Stomach smooth muscle (tissue), 2 donors: ENCODE data around the gene EFEMP1.
"Not testable (repeated sequence)": the region's sequence is repeated elsewhere in the genome, so short reads cannot be mapped to it uniquely, and the experiment has no call there.

Experiments
- H3K27ac ChIP-seq: one replicate; pipeline ENCODE4 v1.7.0; 2013; ENCODE audit warnings: mild to moderate bottlenecking, low read length, inconsistent platforms
- H3K27me3 ChIP-seq, 2 donors: one replicate each; pipeline ENCODE4 v1.7.0; 2013; ENCODE audit warnings: low read length in 2 of 2; ENCODE audit not compliant: insufficient read depth in 2 of 2, control insufficient read depth in 1 of 2
- H3K36me3 ChIP-seq, 2 donors: one replicate each; pipeline ENCODE4 v1.7.0; 2013; ENCODE audit warnings: low read length in 2 of 2; ENCODE audit not compliant: control insufficient read depth in 2 of 2, insufficient read depth in 2 of 2
- H3K4me1 ChIP-seq: one replicate; pipeline ENCODE4 v1.7.0; 2013; ENCODE audit warnings: low read length; ENCODE audit not compliant: control insufficient read depth, insufficient read depth
- H3K4me3 ChIP-seq, 2 donors: one replicate each; pipeline ENCODE4 v1.7.0; 2013; ENCODE audit warnings: low read length in 2 of 2
- H3K9ac ChIP-seq, 2 donors: one replicate each; pipeline ENCODE4 v1.7.0; 2013; ENCODE audit warnings: low read length in 2 of 2, mild to moderate bottlenecking in 1 of 2
- H3K9me3 ChIP-seq, 2 donors: one replicate each; pipeline ENCODE4 v1.7.0; 2013; ENCODE audit warnings: low read length in 2 of 2; ENCODE audit not compliant: control insufficient read depth in 2 of 2
- donor health status: healthy.
- donor health status: Pancreatic carcinoma.

Gene EFEMP1

DNA sequence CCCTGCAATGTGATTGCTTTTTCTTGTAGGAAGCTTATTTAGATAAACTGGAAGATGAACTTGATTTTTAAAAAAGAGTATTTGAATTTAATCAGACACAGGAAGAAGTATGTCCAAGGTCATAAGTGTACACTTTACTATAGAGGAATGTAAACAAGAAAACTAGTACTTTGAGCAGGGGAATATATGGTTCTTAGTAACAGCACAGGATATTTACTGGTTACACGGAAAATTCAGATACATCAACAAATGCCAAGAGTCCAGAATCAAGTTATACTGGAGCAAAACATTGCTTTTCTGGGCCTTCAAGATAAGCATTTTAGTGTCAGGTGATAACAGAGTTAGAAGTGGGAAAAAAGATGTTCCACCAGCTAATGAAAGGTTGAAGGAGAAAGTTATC is 75.5 kb downstream of the EFEMP1 start:
- Histone ChIP-seq H3K27ac (no peak overlapping the region), H3K4me3 (no peak overlapping the region), H3K27me3 (no peaks in the 10 kb centered on the region), H3K9ac (no peak overlapping the region), H3K36me3 (no peaks in the 10 kb centered on the region), H3K9me3 (no peaks in the 10 kb centered on the region), H3K4me1 (no peaks in the 10 kb centered on the region)

DNA sequence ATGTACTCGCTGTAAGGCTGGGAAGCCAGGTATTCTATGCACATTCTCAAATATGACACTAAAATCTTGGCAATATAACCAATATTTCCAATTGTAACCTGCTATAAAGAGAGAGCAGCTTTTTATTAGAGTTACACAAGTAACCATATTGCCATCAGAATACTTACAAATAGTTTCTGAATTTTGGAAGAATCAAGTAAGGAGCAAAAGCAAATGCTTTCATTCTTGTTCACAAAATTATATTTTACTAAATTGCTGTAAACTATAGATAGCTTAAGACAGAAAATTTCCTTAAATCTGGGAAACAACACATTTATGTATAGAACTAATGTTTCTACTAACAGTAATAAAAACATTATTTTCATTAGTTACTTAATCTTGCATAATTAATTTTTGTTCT is 77.2 kb downstream of the EFEMP1 start:
- no peaks in the 10 kb centered on the region for H3K36me3 ChIP-seq
- H3K9me3 ChIP-seq = no peaks in the 10 kb centered on the region
- H3K9ac ChIP-seq = no peak overlapping the region
- no peaks in the 10 kb centered on the region for H3K4me1 ChIP-seq
- H3K27me3 ChIP-seq = no peaks in the 10 kb centered on the region
- H3K4me3 ChIP-seq = no peak overlapping the region
- H3K27ac ChIP-seq = no peak overlapping the region

DNA sequence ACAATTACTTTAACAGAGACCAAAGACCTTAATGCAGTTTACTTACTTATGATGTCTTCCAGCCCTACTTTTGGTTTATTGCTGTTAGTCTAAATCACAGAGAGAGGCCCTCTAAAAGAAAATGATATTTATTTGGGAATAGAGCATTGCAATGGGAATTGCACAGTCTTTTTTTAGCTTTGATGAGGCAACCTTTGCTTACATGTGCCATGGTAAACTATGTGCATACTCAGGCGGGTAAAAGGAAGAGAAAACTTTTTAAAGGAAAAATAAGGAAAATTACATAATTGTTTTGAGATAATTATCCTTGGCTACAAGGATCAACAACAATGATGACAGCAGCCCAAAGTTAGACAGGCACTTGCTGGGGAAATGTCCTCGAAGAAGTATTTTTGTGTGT is 78.6 kb downstream of the EFEMP1 start:
- H3K9me3 ChIP-seq = no peaks in the 10 kb centered on the region
- no peaks in the 10 kb centered on the region for H3K27me3 ChIP-seq
- H3K9ac ChIP-seq = no peak overlapping the region
- H3K4me1 ChIP-seq = no peaks in the 10 kb centered on the region
- H3K36me3 ChIP-seq = no peaks in the 10 kb centered on the region
- H3K4me3 ChIP-seq = no peak overlapping the region
- H3K27ac ChIP-seq = no peak overlapping the region

DNA sequence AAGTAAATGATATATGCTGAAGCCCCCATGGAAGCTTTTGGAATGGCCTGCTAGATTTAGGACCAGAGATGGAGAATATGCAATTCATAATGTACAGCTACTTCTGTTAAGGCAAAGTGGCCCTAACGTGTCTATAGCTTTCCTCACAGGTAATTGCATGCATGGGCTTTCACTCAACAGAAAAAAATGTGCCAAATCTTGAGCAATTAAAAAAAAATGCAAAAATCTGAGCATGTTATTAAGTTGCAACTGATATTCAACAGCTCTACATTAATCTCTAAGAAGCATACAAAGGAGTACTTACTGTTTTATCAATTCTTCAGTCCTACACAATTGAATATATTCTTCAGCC is 79.6 kb downstream of the EFEMP1 start:
- no peak overlapping the region for H3K4me3 ChIP-seq
- H3K9ac ChIP-seq = no peak overlapping the region
- H3K4me1 ChIP-seq = no peaks in the 10 kb centered on the region
- no peaks in the 10 kb centered on the region for H3K36me3 ChIP-seq
- H3K27me3 ChIP-seq = no peaks in the 10 kb centered on the region
- H3K27ac ChIP-seq = no peak overlapping the region
- H3K9me3 ChIP-seq = no peaks in the 10 kb centered on the region

DNA sequence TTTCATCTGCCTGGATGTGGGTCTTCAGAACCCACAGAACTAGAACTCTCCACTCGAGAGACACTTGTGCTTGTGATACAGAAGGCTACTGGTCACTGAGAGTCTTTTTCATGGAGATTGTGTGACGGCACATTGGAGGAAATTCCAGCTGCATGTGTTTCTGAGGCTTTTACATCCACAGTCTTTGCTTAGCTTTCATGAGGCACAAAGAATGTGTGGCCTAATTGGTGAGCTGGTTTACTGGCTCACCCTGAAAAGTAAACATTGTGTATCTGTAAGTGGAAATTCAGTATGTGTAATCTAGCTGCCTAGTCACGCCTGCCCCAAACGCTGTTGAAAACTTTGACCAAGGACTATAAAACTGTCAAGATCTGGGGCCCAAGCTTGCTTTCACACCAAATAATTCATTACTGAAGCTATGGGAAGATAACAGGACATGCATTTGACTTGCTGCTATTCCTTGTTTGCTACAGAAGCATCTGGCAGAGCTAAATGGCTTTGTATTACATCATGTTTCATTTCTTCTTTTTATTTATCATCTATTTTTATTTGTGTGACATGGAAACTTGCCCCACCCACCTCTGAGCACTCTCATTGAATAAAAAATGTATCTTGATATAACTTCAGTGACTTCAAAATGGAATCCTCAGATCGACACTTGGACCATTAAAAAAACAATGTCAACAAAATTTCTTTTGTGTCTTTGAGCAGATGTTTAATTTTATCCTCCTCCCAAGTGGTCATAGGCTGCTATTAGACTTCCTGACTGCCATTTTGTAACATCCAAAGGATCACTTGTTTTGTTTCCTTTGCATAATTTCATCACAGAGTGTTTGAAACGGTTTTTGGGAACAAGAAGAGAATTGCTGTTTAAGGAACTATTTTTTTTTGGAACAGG is 80.2 kb downstream of the EFEMP1 start:
- Histone ChIP-seq H3K27ac (no peak overlapping the region), H3K9me3 (no peaks in the 10 kb centered on the region), H3K27me3 (no peaks in the 10 kb centered on the region), H3K4me3 (no peak overlapping the region), H3K36me3 (no peaks in the 10 kb centered on the region), H3K9ac (no peak overlapping the region), H3K4me1 (no peaks in the 10 kb centered on the region)

DNA sequence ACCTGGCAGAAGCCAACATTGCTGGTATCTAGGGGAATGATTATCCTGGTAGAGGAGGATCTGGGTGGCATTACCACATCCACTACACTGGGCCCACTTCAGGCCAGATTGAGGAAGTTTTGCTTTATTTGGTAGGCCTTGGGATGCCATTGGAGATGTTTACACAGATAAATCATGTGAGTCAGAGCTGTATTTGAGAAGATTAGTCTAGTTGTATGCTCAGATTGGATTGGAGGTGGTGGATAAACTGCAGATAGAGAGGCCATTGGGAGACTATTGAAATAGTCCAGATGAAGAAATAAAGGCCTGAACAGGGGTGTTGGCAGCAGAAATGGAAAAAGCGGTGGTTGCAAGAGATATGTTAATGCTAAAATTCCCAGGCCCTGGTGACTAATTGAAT is 81.5 kb downstream of the EFEMP1 start:
- Histone ChIP-seq H3K36me3 (no peaks in the 10 kb centered on the region), H3K27me3 (no peaks in the 10 kb centered on the region), H3K9ac (no peak overlapping the region), H3K4me3 (no peak overlapping the region), H3K4me1 (no peaks in the 10 kb centered on the region), H3K9me3 (no peaks in the 10 kb centered on the region), H3K27ac (no peak overlapping the region)

DNA sequence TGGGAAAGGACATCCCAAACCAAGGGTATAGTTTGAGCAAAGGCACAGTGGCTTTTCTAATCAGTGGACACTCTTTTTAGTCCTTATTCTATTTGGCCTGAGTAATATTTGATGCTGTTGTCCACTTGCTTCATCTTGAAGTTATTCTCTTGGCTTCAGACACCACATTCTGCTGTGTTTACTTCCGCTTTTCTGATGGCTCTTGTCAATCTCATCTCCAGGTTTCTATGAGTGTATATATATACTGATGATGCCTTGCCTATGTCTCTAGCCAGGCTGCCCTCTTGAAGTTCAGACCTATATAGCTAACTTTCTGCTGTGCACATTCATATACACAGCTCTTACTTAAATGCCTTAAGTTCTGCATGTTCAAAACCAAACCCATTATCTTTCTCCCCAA is 83.1 kb downstream of the EFEMP1 start:
- H3K27ac ChIP-seq = no peak overlapping the region

DNA sequence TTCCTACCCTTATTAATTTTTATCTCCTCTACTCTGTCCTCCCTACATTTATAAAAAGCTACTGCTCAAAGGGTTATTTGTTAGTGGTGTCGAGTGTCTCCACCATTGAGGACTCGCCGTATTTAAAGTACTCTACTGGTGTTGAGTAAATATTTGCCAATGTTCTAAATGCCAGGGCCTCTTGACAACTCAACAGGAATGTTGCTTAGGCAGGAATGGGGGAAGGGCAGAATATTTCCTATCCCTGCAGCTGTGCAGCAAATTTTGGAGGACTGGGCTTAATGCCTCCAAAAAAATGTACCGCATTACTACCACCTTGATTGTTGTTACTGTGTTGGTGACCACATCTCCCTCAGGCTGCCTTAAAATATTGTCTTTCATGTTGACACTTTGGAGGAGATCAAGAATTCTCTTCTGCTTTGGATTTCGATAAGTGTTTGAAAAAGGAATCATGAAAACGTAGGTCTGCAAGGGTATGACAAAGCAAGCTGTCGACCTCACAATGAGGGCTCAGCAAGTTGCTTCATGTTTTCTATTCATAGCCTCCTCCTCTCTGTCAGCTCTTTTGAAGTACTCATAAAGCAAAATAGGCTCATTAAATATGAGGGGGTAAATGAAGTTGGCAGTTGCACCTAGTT is 84.3 kb downstream of the EFEMP1 start:
- Histone ChIP-seq H3K27ac (no peak overlapping the region), H3K9ac (no peak overlapping the region), H3K9me3 (no peaks in the 10 kb centered on the region), H3K27me3 (no peaks in the 10 kb centered on the region), H3K4me1 (no peaks in the 10 kb centered on the region), H3K36me3 (no peaks in the 10 kb centered on the region), H3K4me3 (no peak overlapping the region)

More for the DNA sequence above, 83.1 kb downstream of the EFEMP1 start:
- Histone ChIP-seq H3K4me3 (no peak overlapping the region), H3K27me3 (no peaks in the 10 kb centered on the region), H3K9ac (no peak overlapping the region), H3K9me3 (no peaks in the 10 kb centered on the region), H3K4me1 (no peaks in the 10 kb centered on the region), H3K36me3 (no peaks in the 10 kb centered on the region)

DNA sequence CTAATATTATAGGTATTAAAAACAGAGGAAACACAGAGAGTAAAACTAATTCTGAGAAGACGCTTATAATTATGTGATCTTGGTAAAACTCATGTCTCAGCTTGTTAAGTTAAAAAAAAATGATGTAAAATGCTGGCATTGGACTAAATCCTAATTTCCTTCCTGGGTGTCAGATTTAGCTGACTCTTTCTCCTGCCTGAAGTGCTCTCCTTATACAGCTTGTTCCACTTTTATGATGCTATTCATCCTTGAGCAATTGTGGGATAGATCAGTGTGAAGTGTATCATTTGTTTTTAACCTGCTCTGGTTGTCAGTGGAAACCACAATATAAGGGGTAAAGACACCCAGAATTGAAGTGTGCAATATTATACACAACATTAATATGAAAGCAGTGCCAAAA is 84.9 kb downstream of the EFEMP1 start:
- Histone ChIP-seq H3K27ac (no peak overlapping the region), H3K36me3 (no peaks in the 10 kb centered on the region), H3K9me3 (no peaks in the 10 kb centered on the region), H3K4me3 (no peak overlapping the region), H3K4me1 (no peaks in the 10 kb centered on the region), H3K27me3 (no peaks in the 10 kb centered on the region), H3K9ac (no peak overlapping the region)

DNA sequence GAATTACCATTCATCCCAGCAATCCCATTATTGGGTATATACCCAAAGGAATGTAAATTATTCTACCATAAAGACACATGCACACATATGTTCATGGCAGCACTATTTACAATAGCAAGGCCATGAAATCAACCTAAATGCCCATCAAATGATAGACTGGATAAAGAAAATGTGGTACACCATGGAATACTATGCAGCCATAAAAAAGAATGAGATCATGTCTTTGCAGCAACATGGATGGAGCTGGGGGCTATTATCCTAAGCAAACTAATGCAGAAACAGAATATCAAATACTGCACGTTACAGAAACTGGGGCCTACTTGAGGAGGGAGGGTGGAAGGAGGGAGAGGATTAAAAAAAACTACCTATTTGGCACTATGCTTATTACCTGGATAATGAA is 85.5 kb downstream of the EFEMP1 start:
- H3K4me1 ChIP-seq, H3K4me3 ChIP-seq, H3K27ac ChIP-seq, H3K27me3 ChIP-seq, H3K9ac ChIP-seq, H3K36me3 ChIP-seq, H3K9me3 ChIP-seq: not testable (repeated sequence)

DNA sequence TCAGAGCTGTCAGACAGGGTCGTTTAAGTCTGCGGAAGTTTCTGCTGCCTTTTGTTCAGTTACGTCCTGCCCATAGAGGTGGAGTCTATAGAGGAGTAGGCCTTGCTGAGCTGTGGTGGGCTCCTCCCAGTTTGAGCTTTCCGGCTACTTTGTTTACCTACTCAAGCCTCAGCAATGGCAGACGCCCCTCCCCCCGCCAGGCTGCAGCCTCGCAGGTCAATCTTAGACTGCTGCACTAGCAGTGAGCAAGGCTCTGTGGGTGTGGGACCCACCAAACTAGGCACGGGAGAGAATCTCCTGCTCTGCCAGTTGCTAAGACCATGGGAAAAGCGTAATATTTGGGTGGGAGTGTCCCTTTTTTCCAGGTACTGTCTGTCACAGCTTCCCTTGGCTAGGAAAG is 86.5 kb downstream of the EFEMP1 start:
- H3K4me1 ChIP-seq = no peaks in the 10 kb centered on the region
- no peak overlapping the region for H3K9ac ChIP-seq
- H3K9me3 ChIP-seq = no peaks in the 10 kb centered on the region
- no peak overlapping the region for H3K4me3 ChIP-seq
- no peak overlapping the region for H3K27ac ChIP-seq
- H3K27me3 ChIP-seq = no peaks in the 10 kb centered on the region
- no peaks in the 10 kb centered on the region for H3K36me3 ChIP-seq
